Upper lobe of left lung (tissue), 6 donors: ENCODE data around the gene TRIM56. TPM values are rescaled to one million over a fixed set of nuclear protein-coding genes. Genes with fewer than 3 reads are reported as not detected.
"Not testable (repeated sequence)": the region's sequence is repeated elsewhere in the genome, so short reads cannot be mapped to it uniquely, and the experiment has no call there.

Experiments
- ATAC-seq, 2 donors: fragments of 200-7000 bp; cut with Tn5 transposase; one replicate each; pipeline ENCODE4 v1.9.1; 2022; ENCODE audit warnings: mild to moderate bottlenecking in 2 of 2, moderate library complexity in 2 of 2; ENCODE audit not compliant: low FRiP score in 2 of 2
- DNase-seq, 2 donors: peaks; one replicate each; pipeline ENCODE4 v3.0.0-alpha.2; 2019 to 2020
- H3K27ac ChIP-seq, 4 donors: fragments of 200-600 bp; sonication (generic); one replicate each; pipeline ENCODE4 v1.5.1; 2016 to 2019
- H3K27me3 ChIP-seq, 4 donors: fragments of 200-600 bp; sonication (generic); one replicate each; pipeline ENCODE4 v1.5.1; 2017 to 2019
- H3K36me3 ChIP-seq, 4 donors: fragments of 200-600 bp; sonication (generic); one replicate each; pipeline ENCODE4 v1.5.1; 2016 to 2019
- H3K4me1 ChIP-seq, 4 donors: fragments of 200-600 bp; sonication (generic); one replicate each; pipeline ENCODE4 v1.5.1; 2018 to 2019
- H3K4me3 ChIP-seq, 4 donors: fragments of 200-600 bp; sonication (generic); one replicate each; pipeline ENCODE4 v1.5.1; 2017 to 2019; ENCODE audit warnings: mild to moderate bottlenecking in 2 of 4, moderate library complexity in 1 of 4
- H3K9me3 ChIP-seq, 4 donors: fragments of 200-600 bp; sonication (generic); one replicate each; pipeline ENCODE4 v1.5.1; 2018 to 2019
- EP300 ChIP-seq, 4 donors: sonication (generic); formaldehyde crosslinking; IDR thresholded peaks; one replicate each; pipeline ENCODE4 v1.5.1; 2017; ENCODE audit warnings: antibody characterized with exemption in 4 of 4, control low read depth in 2 of 4
- POLR2A ChIP-seq, 4 donors: fragments of 450-650 bp; IDR thresholded peaks; one replicate each; pipeline ENCODE4 v1.5.1; 2016 to 2017; ENCODE audit warnings: antibody characterized with exemption in 4 of 4, mild to moderate bottlenecking in 2 of 4
- POLR2AphosphoS5 ChIP-seq, 2 donors: sonication (generic); formaldehyde crosslinking; IDR thresholded peaks; one replicate each; pipeline ENCODE4 v1.5.1; 2017; ENCODE audit warnings: antibody characterized with exemption in 2 of 2
- WGBS, 2 donors: methylation state at CpG; one replicate each; pipeline ENCODE4 v1.1.5; 2017 to 2018; 5-methylcytosine and 5-hydroxymethylcytosine counted together
- total RNA-seq, 6 donors: library from RNA; depleted of rRNA in 4 of 6; stranded (reverse); fragments of >200 nt in 4 of 6; gene quantifications; one replicate each; pipeline versions ENCODE4 v1.1.0 to v1.2.1, GENCODE V29; 2016 to 2021
- TF ChIP-seq, protein P1 (sequence below), 6 experiments: fragments of 450-650 bp in 4 of 6; fragments of 200-600 bp in 2 of 6; sonication (generic) in 2 of 6; IDR thresholded peaks; one replicate each; pipeline ENCODE4 v1.5.1; 2016 to 2019; ENCODE audit warnings: antibody characterized with exemption in 6 of 6
- donor health status: DM: no; HTN: no; CAD: no; lungs with moderate emphysema.
- donor health status: DM: no; HTN: yes; CAD: no; lungs with severe emphysema.

The TRIM56 gene
- total RNA-seq, 6 donors from 2014 or later: 25.4 to 66.1 (median 51.3) TPM

DNA sequence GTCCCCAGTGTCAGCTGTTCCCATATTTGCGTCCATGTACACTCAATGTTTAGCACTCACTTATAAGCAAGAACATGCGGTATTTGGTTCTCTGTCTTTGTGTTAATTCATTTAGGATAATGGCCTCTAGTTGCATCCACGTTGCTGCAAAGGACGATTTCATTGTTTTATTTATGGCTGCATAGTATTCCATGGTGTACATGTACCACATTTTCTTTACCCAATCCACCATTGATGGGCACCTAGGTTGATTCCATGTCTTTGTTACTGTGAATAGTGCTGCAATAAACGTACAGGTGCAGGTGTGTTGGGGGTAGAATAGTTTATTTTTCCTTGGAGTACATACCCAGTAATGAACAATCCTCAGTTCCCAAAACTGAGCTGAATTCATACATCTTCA lies 24.3 kb upstream of the TRIM56 start:
- TF ChIP-seq POLR2A (IDR thresholded peaks at IDR 0.05) (no peak), EP300 (IDR thresholded peaks at IDR 0.05) (no peak), POLR2AphosphoS5 (IDR thresholded peaks at IDR 0.05) (no peak)
- TF ChIP-seq, protein P1, sequence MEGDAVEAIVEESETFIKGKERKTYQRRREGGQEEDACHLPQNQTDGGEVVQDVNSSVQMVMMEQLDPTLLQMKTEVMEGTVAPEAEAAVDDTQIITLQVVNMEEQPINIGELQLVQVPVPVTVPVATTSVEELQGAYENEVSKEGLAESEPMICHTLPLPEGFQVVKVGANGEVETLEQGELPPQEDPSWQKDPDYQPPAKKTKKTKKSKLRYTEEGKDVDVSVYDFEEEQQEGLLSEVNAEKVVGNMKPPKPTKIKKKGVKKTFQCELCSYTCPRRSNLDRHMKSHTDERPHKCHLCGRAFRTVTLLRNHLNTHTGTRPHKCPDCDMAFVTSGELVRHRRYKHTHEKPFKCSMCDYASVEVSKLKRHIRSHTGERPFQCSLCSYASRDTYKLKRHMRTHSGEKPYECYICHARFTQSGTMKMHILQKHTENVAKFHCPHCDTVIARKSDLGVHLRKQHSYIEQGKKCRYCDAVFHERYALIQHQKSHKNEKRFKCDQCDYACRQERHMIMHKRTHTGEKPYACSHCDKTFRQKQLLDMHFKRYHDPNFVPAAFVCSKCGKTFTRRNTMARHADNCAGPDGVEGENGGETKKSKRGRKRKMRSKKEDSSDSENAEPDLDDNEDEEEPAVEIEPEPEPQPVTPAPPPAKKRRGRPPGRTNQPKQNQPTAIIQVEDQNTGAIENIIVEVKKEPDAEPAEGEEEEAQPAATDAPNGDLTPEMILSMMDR (IDR thresholded peaks at IDR 0.05): no peak
- Histone ChIP-seq H3K27me3 (no peaks in the 10 kb centered on the region), H3K36me3 (no peaks in the 10 kb centered on the region), H3K27ac (no peak overlapping the region), H3K4me3 (no peak overlapping the region), H3K9me3 (no peaks in the 10 kb centered on the region), H3K4me1 (no peaks in the 10 kb centered on the region)
- ATAC-seq (no peak), DNase-seq (no peak)
- WGBS, 2 donors: 74 to 79% methylated on average over 5 of the region's 5 CpGs

DNA sequence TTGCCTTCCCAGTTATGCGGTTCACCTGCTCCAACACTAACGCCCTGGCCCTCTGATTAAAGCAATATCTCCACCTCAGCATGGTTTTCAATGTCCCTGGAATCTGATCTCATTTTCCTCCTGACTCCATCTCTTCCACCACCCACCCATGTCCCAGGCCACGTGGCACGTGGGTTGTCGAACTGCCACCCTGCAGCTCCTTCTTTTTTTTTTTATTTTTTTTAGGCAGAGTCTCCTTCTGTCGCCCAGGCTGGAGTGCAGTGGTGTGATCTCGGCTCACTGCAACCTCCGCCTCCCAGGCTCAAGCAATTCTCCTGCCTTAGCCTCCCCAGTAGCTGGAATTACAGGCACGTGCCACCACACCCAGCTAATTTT lies 21.1 kb upstream of the TRIM56 start:
- H3K9me3 ChIP-seq, H3K27me3 ChIP-seq, DNase-seq, H3K27ac ChIP-seq, H3K4me1 ChIP-seq, H3K4me3 ChIP-seq, H3K36me3 ChIP-seq, ATAC-seq: not testable (repeated sequence)
- WGBS, 2 donors: 64 to 74% methylated on average over 9 of the region's 9 CpGs

DNA sequence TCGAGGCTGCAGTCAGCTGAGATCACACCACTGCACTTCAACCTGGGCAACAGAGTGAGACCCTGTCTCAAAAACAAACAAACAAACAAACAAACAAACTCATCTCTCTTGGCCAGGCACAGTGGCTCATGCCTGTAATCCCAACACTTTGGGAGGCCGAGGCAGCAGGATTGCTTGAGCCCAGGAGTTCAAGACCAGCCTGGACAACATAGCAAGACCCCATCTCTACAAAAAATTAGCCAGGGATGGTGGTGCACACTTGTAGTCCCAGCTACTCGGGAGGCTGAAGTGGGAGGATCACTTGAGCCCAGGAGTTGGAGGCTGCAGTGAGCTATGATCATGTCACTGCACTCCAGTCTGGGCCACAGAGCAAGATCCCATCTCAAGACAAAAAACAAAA lies 20.1 kb upstream of the TRIM56 start:
- H3K9me3 ChIP-seq, H3K4me1 ChIP-seq, H3K27me3 ChIP-seq, ATAC-seq, H3K4me3 ChIP-seq, H3K27ac ChIP-seq, DNase-seq, H3K36me3 ChIP-seq: not testable (repeated sequence)
- WGBS, 2 donors: 79 to 82% methylated on average over 3 of the region's 3 CpGs

DNA sequence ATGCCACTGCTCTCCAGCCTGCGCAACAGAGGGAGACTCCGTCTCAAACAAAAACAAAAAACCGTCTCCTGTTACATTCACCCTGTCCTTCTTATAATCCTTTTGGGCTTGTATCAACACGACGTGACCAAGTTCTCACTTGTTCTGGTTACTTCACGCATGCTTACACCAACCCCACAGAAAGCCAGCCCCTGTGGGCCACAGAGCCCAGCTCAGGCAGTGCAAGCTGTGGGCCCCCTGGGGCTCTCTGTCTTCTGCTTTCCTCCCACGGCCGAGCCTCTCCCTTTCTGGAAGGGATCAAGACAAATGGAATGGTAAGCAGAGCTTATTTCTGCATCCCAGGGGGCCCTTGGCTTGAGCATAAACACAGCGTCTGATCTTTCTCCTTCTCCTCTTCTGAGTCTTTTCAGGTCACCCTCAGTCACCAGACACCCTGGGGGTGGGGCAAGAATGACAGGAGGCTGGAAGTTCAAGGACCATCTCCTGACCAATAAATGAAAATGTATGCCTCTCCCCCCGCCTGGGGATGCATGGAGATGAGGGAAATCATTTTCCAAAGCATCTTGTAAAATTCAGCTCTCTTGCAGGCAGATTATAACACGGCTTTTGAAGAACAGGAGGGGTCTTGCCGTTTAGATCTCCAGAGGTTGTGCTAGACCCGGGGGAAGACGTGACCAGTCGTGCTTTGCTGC lies 19.0 kb upstream of the TRIM56 start:
- Histone ChIP-seq H3K4me3 (no peak overlapping the region), H3K36me3 (no peaks in the 10 kb centered on the region), H3K27me3 (no peaks in the 10 kb centered on the region), H3K27ac (no peak overlapping the region), H3K4me1 (no peaks in the 10 kb centered on the region), H3K9me3 (no peaks in the 10 kb centered on the region)
- TF ChIP-seq POLR2AphosphoS5 (IDR thresholded peaks at IDR 0.05): no peak
- TF ChIP-seq, protein P1 (IDR thresholded peaks at IDR 0.05): no peak
- no peak for TF ChIP-seq POLR2A (IDR thresholded peaks at IDR 0.05)
- TF ChIP-seq EP300 (IDR thresholded peaks at IDR 0.05): no peak
- no peak for DNase-seq
- no peak for ATAC-seq
- 28 to 42% methylated on average over 9 to 15 of the region's 15 CpGs for WGBS, 2 donors

DNA sequence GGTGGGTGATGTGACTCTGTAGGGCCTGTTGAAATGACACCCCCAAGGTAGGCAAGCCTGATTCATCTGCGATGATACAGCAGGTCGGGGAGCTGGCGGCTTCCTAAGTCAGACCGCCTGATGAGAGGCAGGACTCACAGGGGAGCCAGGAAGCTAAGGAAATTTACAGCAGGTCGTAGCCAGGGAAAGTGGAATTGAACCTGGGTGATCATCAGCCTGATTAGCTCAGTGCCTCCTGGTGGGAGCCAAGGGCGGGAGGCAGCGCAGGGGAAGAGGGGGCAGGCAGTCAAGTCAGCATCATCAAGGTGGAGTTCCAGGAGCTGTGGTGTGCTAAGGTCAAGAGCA lies 18.5 kb upstream of the TRIM56 start:
- no peaks in the 10 kb centered on the region for H3K27me3 ChIP-seq
- no peak overlapping the region for H3K4me3 ChIP-seq
- DNase-seq (no peak), ATAC-seq (peak in 1 of 2 donors; percentile 23)
- H3K27ac ChIP-seq: no peak overlapping the region
- H3K4me1 ChIP-seq: no peaks in the 10 kb centered on the region
- no peak for TF ChIP-seq POLR2AphosphoS5 (IDR thresholded peaks at IDR 0.05)
- WGBS, 2 donors: 54 to 74% methylated on average over 4 to 7 of the region's 7 CpGs
- no peaks in the 10 kb centered on the region for H3K36me3 ChIP-seq
- H3K9me3 ChIP-seq: no peaks in the 10 kb centered on the region

DNA sequence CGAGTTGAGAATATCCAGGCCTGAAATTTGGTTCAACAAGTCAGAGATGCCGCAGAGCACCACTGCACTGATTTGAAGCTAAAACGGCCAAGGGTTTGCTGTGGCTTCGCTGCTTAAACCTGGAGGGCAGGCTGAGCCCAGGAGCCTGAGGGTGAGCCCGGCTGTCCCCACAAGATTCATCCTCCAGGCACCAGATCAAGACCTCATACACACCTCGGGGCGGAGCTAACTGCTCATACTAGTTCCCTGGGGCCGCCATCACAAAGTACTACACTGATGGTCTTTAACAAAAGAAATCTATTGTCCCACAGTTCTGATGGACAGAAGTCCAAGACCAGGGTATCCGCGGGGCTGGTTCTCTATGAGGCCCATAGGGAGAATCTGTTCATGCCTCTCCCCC lies 16.9 kb upstream of the TRIM56 start:
- WGBS, 2 donors: 92 to 93% methylated on average over 6 to 10 of the region's 10 CpGs
- ATAC-seq: no peak
- H3K4me3 ChIP-seq: no peak overlapping the region
- no peak overlapping the region for H3K27ac ChIP-seq
- no peaks in the 10 kb centered on the region for H3K36me3 ChIP-seq
- no peaks in the 10 kb centered on the region for H3K27me3 ChIP-seq
- DNase-seq: no peak
- no peak for TF ChIP-seq POLR2A (IDR thresholded peaks at IDR 0.05)
- TF ChIP-seq EP300 (IDR thresholded peaks at IDR 0.05): no peak
- no peaks in the 10 kb centered on the region for H3K4me1 ChIP-seq
- no peaks in the 10 kb centered on the region for H3K9me3 ChIP-seq

DNA sequence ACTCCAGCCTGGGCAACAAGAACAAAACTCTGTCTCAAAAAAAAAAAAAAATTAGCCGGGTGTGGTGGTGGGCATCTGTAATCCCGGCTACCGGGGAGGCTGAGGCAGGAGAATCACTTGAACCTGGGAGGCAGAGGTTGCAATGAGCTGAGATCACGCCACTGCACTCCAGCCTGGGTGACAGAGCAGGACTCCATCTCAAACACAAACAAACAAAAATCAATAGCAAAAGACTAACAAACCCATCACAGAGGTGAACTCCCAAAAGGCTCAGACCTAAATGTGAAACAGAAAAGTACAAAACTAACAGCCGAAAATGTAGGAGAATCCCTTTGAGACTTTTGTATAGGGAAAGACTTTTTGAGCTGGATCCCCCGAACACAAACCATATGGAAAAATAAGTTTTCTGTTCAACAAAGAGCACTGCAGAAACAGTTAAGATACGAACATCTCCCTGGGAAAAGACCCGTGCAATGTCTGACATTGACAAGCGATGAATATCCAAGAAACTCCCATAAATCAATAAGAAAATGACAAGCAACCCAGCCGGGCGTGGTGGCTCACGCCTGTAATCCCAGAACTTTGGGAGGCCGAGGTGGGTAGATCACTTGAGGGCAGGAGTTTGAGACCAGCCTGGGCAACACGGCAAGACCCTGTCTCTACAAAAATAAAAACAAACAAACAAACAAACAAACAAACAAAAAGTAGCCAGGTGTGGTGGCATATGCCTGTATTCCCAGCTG lies 13.7 kb upstream of the TRIM56 start:
- H3K27me3 ChIP-seq, H3K4me1 ChIP-seq, ATAC-seq, DNase-seq, H3K4me3 ChIP-seq, H3K9me3 ChIP-seq, H3K36me3 ChIP-seq, H3K27ac ChIP-seq: not testable (repeated sequence)
- WGBS, 2 donors: 81 to 83% methylated on average over 14 of the region's 14 CpGs
